Spleen (tissue), 7 donors: ENCODE results near the gene DCTN1.

Source experiments
- CTCF ChIP-seq, 11 experiments: fragments of 200-600 bp in 7 of 11; fragments of 450-650 bp in 4 of 11; sonication (generic) in 4 of 11; IDR thresholded peaks in 8 of 11; conservative IDR thresholded peaks in 3 of 11; 1 replicate in 7 of 11; 2 replicates in 4 of 11; pipeline versions ENCODE4 v1.4.0 to v1.8.0; 2016 to 2021; ENCODE audit warnings: antibody characterized with exemption in 11 of 11, inconsistent platforms in 4 of 11, mild to moderate bottlenecking in 1 of 11
- POLR2A ChIP-seq, 3 donors: fragments of 450-650 bp; IDR thresholded peaks; one replicate each; pipeline ENCODE4 v1.5.1; 2017; ENCODE audit warnings: antibody characterized with exemption in 3 of 3, mild to moderate bottlenecking in 1 of 3
- donor health status: DM: no; HTN: no; CAD: no; lungs with moderate emphysema.
- donor health status: DM: no; HTN: no; CAD: no.
- donor health status: DM: no; HTN: no; CAD: no.

DNA sequence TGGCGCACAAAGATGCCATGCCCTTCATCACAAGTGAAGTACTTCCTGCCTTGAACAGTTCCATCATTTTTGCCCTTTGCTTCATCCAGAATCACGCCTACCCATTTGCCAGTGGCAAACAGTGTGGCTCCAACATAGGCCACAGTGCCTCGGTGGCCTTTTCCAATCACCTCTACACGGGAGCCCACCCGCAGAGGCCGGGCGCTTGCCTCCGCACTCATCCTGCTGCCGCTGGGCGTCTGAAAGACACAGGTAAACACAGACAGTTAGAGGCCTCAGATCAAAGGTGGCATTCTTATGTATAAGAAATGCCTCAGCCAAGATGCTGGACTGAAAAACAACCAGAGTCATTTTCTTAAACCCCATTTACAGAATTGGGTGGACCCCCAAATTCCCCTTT, 2.1 kb downstream of the DCTN1 start:
- TF ChIP-seq CTCF (IDR thresholded peaks at IDR 0.05 in 8 of 11, conservative IDR thresholded peaks at IDR 0.05 in 3 of 11) = no peak
- TF ChIP-seq POLR2A (IDR thresholded peaks at IDR 0.05) = no peak
